ENCODE data around the gene MAD2L1.

Gene MAD2L1

GRCh38 chr4:120085705-120086104, 19.1 kb upstream of the MAD2L1 start:
- no peak overlapping the region for H3K4me3 ChIP-seq (ENCODE audit: low read depth, low read length)
- TF ChIP-seq, protein P1, sequence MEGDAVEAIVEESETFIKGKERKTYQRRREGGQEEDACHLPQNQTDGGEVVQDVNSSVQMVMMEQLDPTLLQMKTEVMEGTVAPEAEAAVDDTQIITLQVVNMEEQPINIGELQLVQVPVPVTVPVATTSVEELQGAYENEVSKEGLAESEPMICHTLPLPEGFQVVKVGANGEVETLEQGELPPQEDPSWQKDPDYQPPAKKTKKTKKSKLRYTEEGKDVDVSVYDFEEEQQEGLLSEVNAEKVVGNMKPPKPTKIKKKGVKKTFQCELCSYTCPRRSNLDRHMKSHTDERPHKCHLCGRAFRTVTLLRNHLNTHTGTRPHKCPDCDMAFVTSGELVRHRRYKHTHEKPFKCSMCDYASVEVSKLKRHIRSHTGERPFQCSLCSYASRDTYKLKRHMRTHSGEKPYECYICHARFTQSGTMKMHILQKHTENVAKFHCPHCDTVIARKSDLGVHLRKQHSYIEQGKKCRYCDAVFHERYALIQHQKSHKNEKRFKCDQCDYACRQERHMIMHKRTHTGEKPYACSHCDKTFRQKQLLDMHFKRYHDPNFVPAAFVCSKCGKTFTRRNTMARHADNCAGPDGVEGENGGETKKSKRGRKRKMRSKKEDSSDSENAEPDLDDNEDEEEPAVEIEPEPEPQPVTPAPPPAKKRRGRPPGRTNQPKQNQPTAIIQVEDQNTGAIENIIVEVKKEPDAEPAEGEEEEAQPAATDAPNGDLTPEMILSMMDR (IDR thresholded peaks at IDR 0.05; ENCODE audit: low read depth, low read length): no peak
- DNase-seq (ENCODE audit: low read depth, low spot score): no peak
- in situ Hi-C loops (cut with HindIII; ENCODE audit: low sequenced_read_pairs): no loop called here

DNA sequence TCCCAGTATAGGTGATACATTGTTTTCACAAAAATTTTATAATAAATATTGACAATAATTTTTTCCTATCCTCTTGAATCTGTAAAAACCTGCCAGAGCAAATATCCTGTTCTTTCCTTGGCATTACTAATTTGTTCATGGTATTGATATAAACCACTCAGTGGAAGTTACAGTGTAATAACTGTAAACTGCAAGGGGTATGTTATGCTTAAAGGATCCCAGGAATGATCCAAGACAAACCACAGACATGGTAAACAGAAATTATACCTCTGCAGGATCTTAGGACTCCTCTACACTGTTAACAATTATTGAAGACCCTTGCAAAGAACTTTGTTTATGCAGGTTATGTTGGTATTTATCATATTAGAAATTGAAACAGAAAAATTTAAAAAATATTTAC, 17.7 kb upstream of the MAD2L1 start:
- in situ Hi-C loops (cut with HindIII; ENCODE audit: low sequenced_read_pairs): no loop called here
- no peak overlapping the region for H3K4me3 ChIP-seq (ENCODE audit: low read depth, low read length)
- TF ChIP-seq, protein P1 (IDR thresholded peaks at IDR 0.05; ENCODE audit: low read depth, low read length): no peak
- DNase-seq (ENCODE audit: low read depth, low spot score): no peak

DNA sequence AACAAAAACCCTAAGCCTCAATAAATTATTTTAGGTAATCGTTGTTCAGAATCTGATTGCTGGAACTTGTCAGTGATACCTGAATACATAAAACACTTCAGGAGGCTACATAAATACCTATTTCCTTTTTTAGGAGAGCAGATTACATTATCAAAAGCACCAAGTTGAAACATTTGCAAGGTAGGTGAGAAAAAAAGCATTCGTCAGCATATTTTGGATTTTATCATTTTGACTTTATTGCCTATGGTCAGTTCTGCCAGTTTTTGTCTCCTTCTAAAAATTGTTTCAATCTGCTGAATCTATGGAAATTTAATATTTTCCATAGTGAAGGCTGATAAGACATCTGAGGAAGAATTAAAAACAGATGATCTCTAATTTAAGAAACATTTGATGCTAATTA, 16.5 kb upstream of the MAD2L1 start:
- TF ChIP-seq, protein P1 (IDR thresholded peaks at IDR 0.05; ENCODE audit: low read depth, low read length): no peak
- in situ Hi-C loops (cut with HindIII; ENCODE audit: low sequenced_read_pairs): no loop called here
- no peak overlapping the region for H3K4me3 ChIP-seq (ENCODE audit: low read depth, low read length)
- DNase-seq (ENCODE audit: low read depth, low spot score): no peak

DNA sequence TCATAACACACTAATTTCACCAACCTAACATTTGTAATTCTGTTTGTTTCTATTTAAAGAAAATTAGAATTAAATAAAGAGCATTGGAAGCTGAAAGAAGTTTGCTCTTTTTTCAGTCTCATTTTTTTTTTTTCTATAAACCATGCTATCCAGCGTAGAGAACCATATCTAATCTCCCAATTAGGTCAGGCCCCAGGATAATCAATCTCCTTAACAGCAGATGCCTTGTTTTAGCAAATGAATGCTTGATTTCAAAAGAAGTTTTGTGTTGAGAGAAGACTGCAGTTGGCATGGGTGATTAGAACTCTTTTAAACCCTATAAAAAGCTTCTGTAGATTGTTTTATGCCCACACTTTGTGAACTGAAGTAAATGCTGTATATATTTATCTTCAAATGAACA, 15.6 kb upstream of the MAD2L1 start:
- no peak overlapping the region for H3K4me3 ChIP-seq (ENCODE audit: low read depth, low read length)
- TF ChIP-seq, protein P1 (IDR thresholded peaks at IDR 0.05; ENCODE audit: low read depth, low read length): no peak
- in situ Hi-C loops (cut with HindIII; ENCODE audit: low sequenced_read_pairs): no loop called here
- no peak for DNase-seq (ENCODE audit: low read depth, low spot score)

- no peak for DNase-seq (ENCODE audit: low read depth, low spot score)
- TF ChIP-seq, protein P1 (IDR thresholded peaks at IDR 0.05; ENCODE audit: low read depth, low read length): no peak
- H3K4me3 ChIP-seq (ENCODE audit: low read depth, low read length): no peak overlapping the region
- in situ Hi-C loops (cut with HindIII; ENCODE audit: low sequenced_read_pairs): no loop called here
Measured at GRCh38 chr4:120081726-120082125, 15.1 kb upstream of the MAD2L1 start.

- DNase-seq (ENCODE audit: low read depth, low spot score): no peak
- H3K4me3 ChIP-seq (ENCODE audit: low read depth, low read length): no peak overlapping the region
- in situ Hi-C loops (cut with HindIII; ENCODE audit: low sequenced_read_pairs): no loop called here
Measured at GRCh38 chr4:120080533-120080932, 13.9 kb upstream of the MAD2L1 start.

More at GRCh38 chr4:120080533-120080932, 13.9 kb upstream of the MAD2L1 start:
- TF ChIP-seq, protein P1 (IDR thresholded peaks at IDR 0.05; ENCODE audit: low read depth, low read length): no peak
